Fibroblast of the aortic adventitia (primary cell): ENCODE data around the gene ALOX5. TPM values are rescaled to one million over a fixed set of nuclear protein-coding genes. Genes with fewer than 3 reads are reported as not detected.

Source experiments
- DNase-seq: peaks from one replicate; pipeline ENCODE4 v3.0.0-alpha.2; 2010; ENCODE audit warnings: low read depth
- H3K4me3 ChIP-seq: 2 replicates; pipeline ENCODE4 v1.5.1; 2011; ENCODE audit warnings: low read depth, mild to moderate bottlenecking, control low read depth, low read length, moderate library complexity
- CTCF ChIP-seq: IDR thresholded peaks from 2 replicates; pipeline ENCODE4 v1.5.1; 2011; ENCODE audit warnings: mild to moderate bottlenecking, low read length, control low read depth, inconsistent platforms; ENCODE audit not compliant: insufficient read depth
- total RNA-seq: library from RNA; depleted of rRNA; stranded (reverse); fragments of >200 nt; gene quantifications from 2 replicates; pipeline ENCODE4 v1.2.3, GENCODE V29; 2012; ENCODE audit warnings: low replicate concordance

ALOX5 gene
- total RNA-seq, 1 donor: not detected

GRCh38 chr10:45418417-45418848 is 44.4 kb downstream of the ALOX5 start:
- no peak for DNase-seq
- H3K4me3 ChIP-seq: peak overlapping the region; percentile 56
- no peak for TF ChIP-seq CTCF

- DNase-seq: peak; percentile 10
- peak overlapping the region; percentile 56 for H3K4me3 ChIP-seq
- no peak for TF ChIP-seq CTCF
Measured at GRCh38 chr10:45418849-45419675, 45.0 kb downstream of the ALOX5 start.

- DNase-seq: no peak
Measured at GRCh38 chr10:45419676-45420025, 45.6 kb downstream of the ALOX5 start.

GRCh38 chr10:45420453-45421192 is 46.6 kb downstream of the ALOX5 start:
- no peak for TF ChIP-seq CTCF
- H3K4me3 ChIP-seq: no peak overlapping the region
- DNase-seq: peak; percentile 61

More at GRCh38 chr10:45419676-45420025, 45.6 kb downstream of the ALOX5 start:
- peak overlapping the region; percentile 56 for H3K4me3 ChIP-seq
- TF ChIP-seq CTCF: no peak

GRCh38 chr10:45421221-45422097 is 47.4 kb downstream of the ALOX5 start:
- DNase-seq: no peak
- no peak for TF ChIP-seq CTCF
- no peak overlapping the region for H3K4me3 ChIP-seq

GRCh38 chr10:45422207-45422865 is 48.3 kb downstream of the ALOX5 start:
- no peak for DNase-seq
- no peak for TF ChIP-seq CTCF

More at GRCh38 chr10:45422207-45422865, 48.3 kb downstream of the ALOX5 start:
- H3K4me3 ChIP-seq: no peak overlapping the region
